HL-60 (cell line): ENCODE data around the gene DIPK1A.
"Not testable (repeated sequence)": the region's sequence is repeated elsewhere in the genome, so short reads cannot be mapped to it uniquely, and the experiment has no call there.

Source experiments
- DNase-seq, 2 experiments: peaks; one replicate each; pipeline ENCODE4 v3.0.0-alpha.2; 2010 to 2020; ENCODE audit warnings: low read depth in 1 of 2, low spot score in 1 of 2
- H3K27ac ChIP-seq: fragments of 250-450 bp; sonication (Bioruptor Pico); replicated peaks from 2 replicates; pipeline ENCODE4 v1.5.1; 2020; ENCODE audit warnings: mild to moderate bottlenecking, moderate library complexity
- H3K27me3 ChIP-seq: fragments of 250-450 bp; sonication (Bioruptor Pico); 2 replicates; pipeline ENCODE4 v1.5.1; 2021; ENCODE audit warnings: mild to moderate bottlenecking, moderate library complexity; ENCODE audit not compliant: insufficient read depth, poor library complexity, severe bottlenecking
- H3K4me3 ChIP-seq: replicated peaks from 2 replicates; pipeline ENCODE4 v1.5.1; 2011; ENCODE audit warnings: mild to moderate bottlenecking, control low read depth, low read length; ENCODE audit not compliant: insufficient read depth
- GABPA ChIP-seq: IDR thresholded peaks from 2 replicates; pipeline ENCODE4 v1.6.1; 2012; ENCODE audit warnings: low read depth
- POLR2AphosphoS5 ChIP-seq: IDR thresholded peaks from 2 replicates; pipeline ENCODE4 v1.6.1; 2012; ENCODE audit warnings: low read depth
- SPI1 ChIP-seq: IDR thresholded peaks from 2 replicates; pipeline ENCODE4 v1.6.1; 2012; ENCODE audit warnings: low read depth, mild to moderate bottlenecking, borderline replicate concordance
- TF ChIP-seq, protein P1 (sequence below): IDR thresholded peaks from 2 replicates; pipeline ENCODE4 v1.6.1; 2012; ENCODE audit warnings: low read depth; ENCODE audit not compliant: insufficient replicate concordance
- TF ChIP-seq, protein P2 (sequence below): IDR thresholded peaks from one replicate; pipeline ENCODE4 v1.5.1; 2011; ENCODE audit warnings: low read length, control low read depth, inconsistent platforms; ENCODE audit not compliant: insufficient read depth

The DIPK1A gene

DNA sequence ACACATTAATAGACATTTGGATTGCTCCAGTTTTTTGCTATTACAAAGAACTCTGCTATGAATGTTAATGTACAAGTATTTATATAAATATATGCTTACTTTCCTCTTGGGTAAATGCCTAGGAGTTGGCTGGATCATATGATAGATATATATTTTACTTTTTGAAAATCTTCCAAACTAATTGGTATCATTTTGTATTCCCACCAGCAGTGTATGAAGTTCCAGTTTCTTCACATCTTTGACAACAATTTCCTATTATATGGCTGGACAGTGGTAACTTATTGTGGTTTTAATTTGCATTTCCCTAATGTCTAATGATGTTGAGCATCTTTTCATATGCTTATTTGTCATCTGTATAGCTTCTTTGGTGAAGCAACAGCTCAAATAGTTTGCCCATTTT, 23.8 kb upstream of the DIPK1A start:
- no peak for DNase-seq
- H3K4me3 ChIP-seq, result no peak overlapping the region
- TF ChIP-seq, protein P1, sequence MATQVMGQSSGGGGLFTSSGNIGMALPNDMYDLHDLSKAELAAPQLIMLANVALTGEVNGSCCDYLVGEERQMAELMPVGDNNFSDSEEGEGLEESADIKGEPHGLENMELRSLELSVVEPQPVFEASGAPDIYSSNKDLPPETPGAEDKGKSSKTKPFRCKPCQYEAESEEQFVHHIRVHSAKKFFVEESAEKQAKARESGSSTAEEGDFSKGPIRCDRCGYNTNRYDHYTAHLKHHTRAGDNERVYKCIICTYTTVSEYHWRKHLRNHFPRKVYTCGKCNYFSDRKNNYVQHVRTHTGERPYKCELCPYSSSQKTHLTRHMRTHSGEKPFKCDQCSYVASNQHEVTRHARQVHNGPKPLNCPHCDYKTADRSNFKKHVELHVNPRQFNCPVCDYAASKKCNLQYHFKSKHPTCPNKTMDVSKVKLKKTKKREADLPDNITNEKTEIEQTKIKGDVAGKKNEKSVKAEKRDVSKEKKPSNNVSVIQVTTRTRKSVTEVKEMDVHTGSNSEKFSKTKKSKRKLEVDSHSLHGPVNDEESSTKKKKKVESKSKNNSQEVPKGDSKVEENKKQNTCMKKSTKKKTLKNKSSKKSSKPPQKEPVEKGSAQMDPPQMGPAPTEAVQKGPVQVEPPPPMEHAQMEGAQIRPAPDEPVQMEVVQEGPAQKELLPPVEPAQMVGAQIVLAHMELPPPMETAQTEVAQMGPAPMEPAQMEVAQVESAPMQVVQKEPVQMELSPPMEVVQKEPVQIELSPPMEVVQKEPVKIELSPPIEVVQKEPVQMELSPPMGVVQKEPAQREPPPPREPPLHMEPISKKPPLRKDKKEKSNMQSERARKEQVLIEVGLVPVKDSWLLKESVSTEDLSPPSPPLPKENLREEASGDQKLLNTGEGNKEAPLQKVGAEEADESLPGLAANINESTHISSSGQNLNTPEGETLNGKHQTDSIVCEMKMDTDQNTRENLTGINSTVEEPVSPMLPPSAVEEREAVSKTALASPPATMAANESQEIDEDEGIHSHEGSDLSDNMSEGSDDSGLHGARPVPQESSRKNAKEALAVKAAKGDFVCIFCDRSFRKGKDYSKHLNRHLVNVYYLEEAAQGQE, result no peak
- TF ChIP-seq POLR2AphosphoS5 (no peak), GABPA (no peak), SPI1 (no peak)
- TF ChIP-seq, protein P2, sequence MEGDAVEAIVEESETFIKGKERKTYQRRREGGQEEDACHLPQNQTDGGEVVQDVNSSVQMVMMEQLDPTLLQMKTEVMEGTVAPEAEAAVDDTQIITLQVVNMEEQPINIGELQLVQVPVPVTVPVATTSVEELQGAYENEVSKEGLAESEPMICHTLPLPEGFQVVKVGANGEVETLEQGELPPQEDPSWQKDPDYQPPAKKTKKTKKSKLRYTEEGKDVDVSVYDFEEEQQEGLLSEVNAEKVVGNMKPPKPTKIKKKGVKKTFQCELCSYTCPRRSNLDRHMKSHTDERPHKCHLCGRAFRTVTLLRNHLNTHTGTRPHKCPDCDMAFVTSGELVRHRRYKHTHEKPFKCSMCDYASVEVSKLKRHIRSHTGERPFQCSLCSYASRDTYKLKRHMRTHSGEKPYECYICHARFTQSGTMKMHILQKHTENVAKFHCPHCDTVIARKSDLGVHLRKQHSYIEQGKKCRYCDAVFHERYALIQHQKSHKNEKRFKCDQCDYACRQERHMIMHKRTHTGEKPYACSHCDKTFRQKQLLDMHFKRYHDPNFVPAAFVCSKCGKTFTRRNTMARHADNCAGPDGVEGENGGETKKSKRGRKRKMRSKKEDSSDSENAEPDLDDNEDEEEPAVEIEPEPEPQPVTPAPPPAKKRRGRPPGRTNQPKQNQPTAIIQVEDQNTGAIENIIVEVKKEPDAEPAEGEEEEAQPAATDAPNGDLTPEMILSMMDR, result no peak
- H3K27ac ChIP-seq, result no peak overlapping the region
- H3K27me3 ChIP-seq, result peaks cover 2% of the 10 kb centered on the region

DNA sequence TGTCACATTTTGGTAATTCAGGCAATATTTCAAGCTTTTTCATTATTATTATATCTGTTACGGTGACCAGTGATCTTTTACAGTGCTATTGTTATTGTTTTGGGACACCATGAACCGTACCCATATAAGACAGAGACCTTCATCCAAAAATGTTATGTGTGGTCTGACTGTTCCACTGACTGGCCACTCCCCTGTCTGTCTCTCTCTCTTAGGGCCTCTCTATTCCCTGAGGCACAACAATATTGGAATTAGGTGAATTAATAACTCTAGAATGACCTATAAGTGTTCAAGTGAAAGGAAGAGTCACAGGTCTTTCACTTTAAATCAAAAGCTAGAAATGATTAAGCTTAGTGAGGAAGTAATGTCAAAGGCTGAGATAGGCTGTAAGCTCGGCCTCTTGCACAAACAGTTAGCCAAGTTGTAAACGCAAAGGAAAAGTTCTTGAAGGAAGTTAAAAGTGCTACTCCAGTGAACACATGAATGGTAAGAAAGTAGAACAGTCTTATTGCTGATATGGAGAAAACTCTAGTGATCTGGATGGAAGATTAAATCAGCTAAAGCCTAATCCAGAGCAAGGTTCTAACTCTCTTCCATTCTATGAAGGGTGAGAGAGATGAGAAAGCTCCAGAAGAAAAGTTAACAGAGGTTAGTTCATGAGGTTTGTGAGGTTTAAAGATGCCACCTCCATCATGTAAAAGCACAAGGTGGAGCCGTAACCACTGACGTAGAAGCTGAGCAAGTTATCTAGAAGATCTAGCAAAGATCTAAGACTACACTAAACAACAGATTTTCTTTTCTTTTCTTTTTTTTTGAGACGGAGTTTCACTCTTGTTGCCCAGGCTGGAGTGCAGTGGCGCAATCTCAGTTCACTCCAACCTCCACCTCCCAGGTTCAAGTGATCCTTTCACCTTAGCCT, 19.7 kb upstream of the DIPK1A start:
- Histone ChIP-seq H3K4me3 (no peak overlapping the region), H3K27me3 (peaks cover 2% of the 10 kb centered on the region), H3K27ac (no peak overlapping the region)
- DNase-seq, result no peak
- TF ChIP-seq SPI1 (peak; percentile 25; the same call in 1 of the 2 replicates), GABPA (no peak)

DNA sequence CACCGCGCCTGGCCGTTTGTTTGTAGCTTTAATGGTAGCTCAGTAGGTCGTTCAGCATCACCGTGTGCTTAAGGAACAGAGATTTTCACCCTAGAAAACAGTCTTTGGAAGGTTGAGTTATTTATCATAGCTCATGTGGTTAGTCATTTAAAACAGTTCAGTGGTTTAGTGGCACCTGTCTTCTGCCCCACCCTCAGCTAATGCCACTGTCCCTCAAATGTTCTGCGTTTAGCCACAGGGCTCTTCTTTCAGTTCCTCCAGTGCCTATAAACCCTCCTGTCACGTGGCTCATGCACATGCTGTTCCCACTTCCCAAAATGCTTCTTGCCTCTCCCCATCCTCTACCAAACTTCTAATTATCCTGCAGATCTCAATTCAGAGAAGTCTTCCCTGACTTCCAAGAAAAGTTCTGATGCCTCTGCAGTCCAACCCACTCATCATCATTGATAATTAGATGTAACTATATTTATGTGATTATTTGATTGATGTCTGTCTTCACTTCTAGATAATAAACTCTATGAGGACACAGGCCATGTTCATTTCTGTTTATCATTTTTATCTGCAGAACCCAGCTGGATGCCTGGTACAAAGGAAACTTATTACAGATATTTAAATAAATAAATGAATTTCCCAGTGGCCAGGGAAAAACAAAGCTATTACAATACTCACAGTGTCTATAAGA, 14.4 kb upstream of the DIPK1A start:
- no peak overlapping the region for H3K27ac ChIP-seq
- H3K4me3 ChIP-seq, result no peak overlapping the region
- TF ChIP-seq, protein P2, result no peak
- no peak for TF ChIP-seq GABPA
- peak; percentile 31; the same call in 1 of the 2 replicates for TF ChIP-seq SPI1
- TF ChIP-seq POLR2AphosphoS5, result no peak
- TF ChIP-seq, protein P1, result no peak
- no peaks in the 10 kb centered on the region for H3K27me3 ChIP-seq
- DNase-seq, result no peak

DNA sequence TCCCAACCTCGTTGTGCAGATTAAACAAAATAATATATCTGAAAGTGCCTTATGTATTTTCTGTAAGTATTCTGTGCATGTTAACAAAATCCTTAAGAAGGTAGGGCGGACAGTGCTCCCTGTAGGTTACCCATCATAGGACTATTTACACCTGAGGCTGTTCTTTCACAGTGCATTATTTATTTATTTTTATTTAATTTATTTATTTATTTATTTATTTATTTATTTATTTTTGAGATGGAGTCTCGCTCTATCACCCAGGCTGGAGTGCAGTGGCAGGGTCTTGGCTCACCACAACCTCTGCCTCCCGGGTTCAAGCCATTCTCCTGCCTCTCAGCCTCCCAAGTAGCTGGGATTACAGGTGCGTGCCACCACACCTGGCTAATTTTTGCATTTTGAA, 12.8 kb upstream of the DIPK1A start:
- not testable (repeated sequence) for H3K27me3 ChIP-seq, H3K4me3 ChIP-seq, H3K27ac ChIP-seq, DNase-seq
